HepG2 (cell line): ENCODE measurements around the gene ADCY6. TPM values are rescaled to one million over a fixed set of nuclear protein-coding genes. Genes with fewer than 3 reads are reported as not detected.

Experiments used
- ATF3 ChIP-seq: sonication (generic); formaldehyde crosslinking; IDR thresholded peaks from 2 replicates; pipeline ENCODE4 v1.4.0; 2020; ENCODE audit warnings: missing genetic modification reagents
- CBX1 ChIP-seq: IDR thresholded peaks from one replicate; pipeline ENCODE4 v1.6.1; 2016; ENCODE audit warnings: antibody characterized with exemption, low read depth
- CEBPZ ChIP-seq: IDR thresholded peaks from 2 replicates; pipeline ENCODE4 v1.6.1; 2012; ENCODE audit warnings: low read length, improper control_type of control experiment
- CREB3 ChIP-seq: sonication (generic); formaldehyde crosslinking; IDR thresholded peaks from 2 replicates; pipeline ENCODE4 v1.5.0; 2020; ENCODE audit warnings: missing genetic modification reagents
- ESRRA ChIP-seq: sonication (generic); formaldehyde crosslinking; IDR thresholded peaks from 2 replicates; pipeline ENCODE4 v1.5.1; 2020; ENCODE audit warnings: mild to moderate bottlenecking, low read depth, missing genetic modification reagents
- HOXA9 ChIP-seq: sonication (generic); formaldehyde crosslinking; IDR thresholded peaks from 2 replicates; pipeline ENCODE4 v1.8.1; 2022; ENCODE audit warnings: missing genetic modification reagents, mild to moderate bottlenecking, moderate library complexity, borderline replicate concordance
- KDM5A ChIP-seq: fragments of 200-600 bp; sonication (generic); IDR thresholded peaks from 2 replicates; pipeline ENCODE4 v1.7.0; 2018; ENCODE audit warnings: antibody characterized with exemption, mild to moderate bottlenecking, low read length, borderline replicate concordance
- MXI1 ChIP-seq: IDR thresholded peaks from 3 replicates; pipeline ENCODE4 v1.6.1; 2012; ENCODE audit warnings: low read depth, low read length, inconsistent platforms, borderline replicate concordance
- NFE2 ChIP-seq: sonication (generic); formaldehyde crosslinking; IDR thresholded peaks from 2 replicates; pipeline ENCODE4 v1.4.0; 2020; ENCODE audit warnings: missing genetic modification reagents
- NONO ChIP-seq, 2 experiments: fragments of 450-650 bp in 1 of 2; sonication (generic) in 1 of 2; formaldehyde crosslinking in 1 of 2; IDR thresholded peaks in 1 of 2; conservative IDR thresholded peaks in 1 of 2; 2 replicates each; pipeline versions ENCODE4 v1.6.1 to v1.8.0; 2017 to 2022; ENCODE audit warnings: mild to moderate bottlenecking in 1 of 2, missing genetic modification reagents in 1 of 2, moderate library complexity in 1 of 2
- POLR2AphosphoS2 ChIP-seq: IDR thresholded peaks from 2 replicates; pipeline ENCODE4 v1.6.1; 2011; ENCODE audit warnings: low read depth, low read length, improper control_type of control experiment
- SATB2 ChIP-seq: sonication (generic); formaldehyde crosslinking; IDR thresholded peaks from 2 replicates; pipeline ENCODE4 v1.5.0; 2020; ENCODE audit warnings: missing genetic modification reagents
- SIN3A ChIP-seq: IDR thresholded peaks from 2 replicates; pipeline ENCODE4 v1.6.1; 2011; ENCODE audit warnings: low read depth, mild to moderate bottlenecking, control low read depth, low read length, borderline replicate concordance
- SPEN ChIP-seq: sonication (generic); formaldehyde crosslinking; IDR thresholded peaks from 2 replicates; pipeline ENCODE4 v1.5.1; 2020; ENCODE audit warnings: low read depth, mild to moderate bottlenecking, missing genetic modification reagents
- TCF12 ChIP-seq, 2 experiments: fragments of 450-650 bp in 1 of 2; sonication (generic) in 1 of 2; formaldehyde crosslinking in 1 of 2; IDR thresholded peaks; 2 replicates each; pipeline versions ENCODE4 v1.6.1 to v1.8.0; 2017 to 2022; ENCODE audit warnings: antibody characterized with exemption in 1 of 2, mild to moderate bottlenecking in 1 of 2, missing genetic modification reagents in 1 of 2, moderate library complexity in 1 of 2
- ZBTB25 ChIP-seq: IDR thresholded peaks from 2 replicates; pipeline ENCODE4 v1.6.1; 2018; ENCODE audit warnings: missing genetic modification reagents
- ZBTB42 ChIP-seq: sonication (generic); formaldehyde crosslinking; IDR thresholded peaks from 2 replicates; pipeline ENCODE4 v1.5.0; 2020; ENCODE audit warnings: mild to moderate bottlenecking, missing genetic modification reagents
- ZNF143 ChIP-seq: sonication (generic); formaldehyde crosslinking; IDR thresholded peaks from 2 replicates; pipeline ENCODE4 v1.4.0; 2020; ENCODE audit warnings: missing genetic modification reagents
- ZNF292 ChIP-seq: sonication (generic); formaldehyde crosslinking; IDR thresholded peaks from 2 replicates; pipeline ENCODE4 v1.8.1; 2022; ENCODE audit warnings: mild to moderate bottlenecking, low read depth, missing genetic modification reagents, borderline replicate concordance
- ZNF350 ChIP-seq: sonication (generic); formaldehyde crosslinking; IDR thresholded peaks from 2 replicates; pipeline ENCODE4 v1.4.0; 2020; ENCODE audit warnings: mild to moderate bottlenecking, low read depth, missing genetic modification reagents, borderline replicate concordance
- ZNF607 ChIP-seq: sonication (generic); formaldehyde crosslinking; IDR thresholded peaks from 2 replicates; pipeline ENCODE4 v1.5.1; 2020; ENCODE audit warnings: missing genetic modification reagents, mild to moderate bottlenecking, borderline replicate concordance
- ZSCAN20 ChIP-seq: sonication (generic); formaldehyde crosslinking; IDR thresholded peaks from 2 replicates; pipeline ENCODE4 v1.4.0; 2020; ENCODE audit warnings: missing genetic modification reagents, mild to moderate bottlenecking, borderline replicate concordance
- ZSCAN22 ChIP-seq: sonication (generic); formaldehyde crosslinking; IDR thresholded peaks from 2 replicates; pipeline ENCODE4 v1.4.0; 2020; ENCODE audit warnings: mild to moderate bottlenecking, missing genetic modification reagents
- ZSCAN30 ChIP-seq: sonication (generic); formaldehyde crosslinking; IDR thresholded peaks from 2 replicates; pipeline ENCODE4 v1.5.0; 2020; ENCODE audit warnings: mild to moderate bottlenecking, missing genetic modification reagents
- polyA plus RNA-seq, 8 experiments: library from polyadenylated mRNA; depleted of rRNA in 3 of 8; stranded (reverse) in 7 of 8; unstranded in 1 of 8; fragments of >200 nt; fragmentation: Illumina TruSeq in 4 of 8; extraction: Trizol in 4 of 8; gene quantifications; 2 replicates each; pipeline versions ENCODE4 v1.2.1 to v1.2.3, GENCODE V29; 2011 to 2016; ENCODE audit warnings: low read depth in 4 of 8, missing spikeins in 1 of 8, mixed read lengths in 1 of 8; ENCODE audit not compliant: insufficient read depth in 1 of 8
- total RNA-seq, 5 experiments: library from RNA; depleted of rRNA; stranded (reverse); fragments of >200 nt; fragmentation: Illumina TruSeq; extraction: Trizol; gene quantifications; 2 replicates each; pipeline ENCODE4 v1.2.3, GENCODE V29; 2016; ENCODE audit warnings: low read depth in 1 of 5

Gene ADCY6
- total and polyA plus RNA-seq, 2 of the 13 experiments (the other 11 are each of a cell fraction or from before 2014, with no cell fraction given) = 10.6 to 11.8 TPM

GRCh38 chr12:48814262-48815125 lies 25.6 kb upstream of the ADCY6 start (continued):
- TF ChIP-seq CREB3 (CRISPR knock-in tag) = no peak
- TF ChIP-seq TCF12 (IDR thresholded peaks at IDR 0.05) = no peak
- no peak; the same call in none of the 2 replicates for TF ChIP-seq TCF12 (CRISPR knock-in tag; IDR thresholded peaks at IDR 0.05)
- no peak for TF ChIP-seq ZSCAN30 (CRISPR knock-in tag)
- peak; percentile 71 for TF ChIP-seq SPEN (CRISPR knock-in tag)
- TF ChIP-seq HOXA9 = no peak
- no peak for TF ChIP-seq ZBTB25
- no peak for TF ChIP-seq ZNF292 (CRISPR knock-in tag)
- peak; percentile 33; the same call in 1 of the 2 replicates for TF ChIP-seq ATF3 (CRISPR knock-in tag)
- peak; percentile 74; the same call in 1 of the 2 replicates for TF ChIP-seq ZNF607 (CRISPR knock-in tag)
- peak; percentile 48; the same call in 1 of the 2 replicates for TF ChIP-seq ZNF350
- no peak for TF ChIP-seq CBX1
- no peak for TF ChIP-seq POLR2AphosphoS2
- no peak for TF ChIP-seq NONO (IDR thresholded peaks at IDR 0.05)
- TF ChIP-seq NONO (CRISPR knock-in tag; conservative IDR thresholded peaks at IDR 0.05) = peak; percentile 59
- TF ChIP-seq KDM5A = no peak
- TF ChIP-seq SATB2 (CRISPR knock-in tag) = no peak
- TF ChIP-seq SIN3A = no peak
- peak; percentile 73; the same call in 1 of the 2 replicates for TF ChIP-seq ZSCAN20 (CRISPR knock-in tag)
- TF ChIP-seq ESRRA (CRISPR knock-in tag) = no peak
- TF ChIP-seq ZSCAN22 = no peak
- TF ChIP-seq CEBPZ = no peak
- peak; percentile 21; the same call in 1 of the 2 replicates for TF ChIP-seq ZNF143 (CRISPR knock-in tag)
- TF ChIP-seq MXI1 = no peak
- no peak for TF ChIP-seq ZBTB42
- TF ChIP-seq NFE2 = no peak
